BLaER1 (cell line): ENCODE results near the gene HSF2.

Experiments
- H3K27ac ChIP-seq: shearing (Covaris generic); formaldehyde crosslinking; 2 replicates; pipeline ENCODE4 v1.8.1; 2022
- H3K27me3 ChIP-seq: shearing (Covaris generic); formaldehyde crosslinking; 2 replicates; pipeline ENCODE4 v1.8.1; 2022
- H3K36me3 ChIP-seq: shearing (Covaris generic); formaldehyde crosslinking; 2 replicates; pipeline ENCODE4 v1.8.1; 2022
- H3K4me1 ChIP-seq: shearing (Covaris generic); formaldehyde crosslinking; 2 replicates; pipeline ENCODE4 v1.8.1; 2022
- H3K4me2 ChIP-seq: shearing (Covaris generic); formaldehyde crosslinking; 2 replicates; pipeline ENCODE4 v1.8.1; 2022
- H3K4me3 ChIP-seq: shearing (Covaris generic); formaldehyde crosslinking; 2 replicates; pipeline ENCODE4 v1.8.1; 2022
- H3K9ac ChIP-seq: shearing (Covaris generic); formaldehyde crosslinking; 2 replicates; pipeline ENCODE4 v1.8.1; 2022
- H3K9me3 ChIP-seq: shearing (Covaris generic); formaldehyde crosslinking; 2 replicates; pipeline ENCODE4 v1.8.1; 2022
- H4K20me1 ChIP-seq: shearing (Covaris generic); formaldehyde crosslinking; 2 replicates; pipeline ENCODE4 v1.8.1; 2022
- Cebpa-rat ChIP-seq: shearing (Covaris generic); IDR thresholded peaks from 2 replicates; pipeline ENCODE4 v1.8.1; 2022

The HSF2 gene

DNA sequence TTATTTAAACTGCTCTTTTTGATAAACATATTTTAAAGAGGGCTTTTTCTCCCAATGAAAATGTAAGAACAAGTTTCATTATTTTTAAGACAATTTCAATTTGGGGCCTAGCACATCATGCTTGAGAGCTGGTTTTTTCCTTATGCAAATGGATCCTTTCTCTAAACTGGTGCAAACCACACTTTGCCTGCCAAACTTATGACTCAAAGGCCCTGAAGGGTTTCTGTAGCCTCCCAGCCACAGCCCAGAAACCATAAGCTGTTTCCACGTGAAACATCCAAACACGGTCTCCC is 451 bp upstream of the HSF2 start:
- TF ChIP-seq Cebpa-rat: no peak
- Histone ChIP-seq H3K4me3 (peak overlapping the region; percentile 42; the same call in 1 of the 2 replicates), H3K27ac (no peak overlapping the region), H3K36me3 (peaks cover 19% of the 10 kb centered on the region; the same call in 1 of the 2 replicates), H3K9ac (no peak overlapping the region), H3K4me2 (peak overlapping the region; percentile 69), H3K27me3 (no peaks in the 10 kb centered on the region), H3K4me1 (peaks cover 19% of the 10 kb centered on the region), H4K20me1 (peaks cover 39% of the 10 kb centered on the region), H3K9me3 (no peaks in the 10 kb centered on the region)

DNA sequence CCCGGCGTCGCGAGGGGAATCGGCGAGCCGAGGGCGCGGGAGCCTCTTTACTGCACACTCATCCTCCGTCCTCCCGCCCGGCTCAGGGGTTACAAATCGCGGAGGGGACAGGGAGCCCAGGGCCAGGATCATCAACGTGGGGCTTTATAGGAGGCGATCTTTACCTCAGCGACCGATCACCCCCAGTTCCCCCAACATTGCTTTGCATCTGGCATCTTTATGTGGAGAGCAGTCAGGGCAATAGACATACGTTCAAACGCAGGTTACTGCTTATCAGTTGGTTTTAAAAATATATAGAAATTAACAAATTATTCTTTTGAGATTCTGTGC is 634 bp downstream of the HSF2 start:
- Histone ChIP-seq H3K4me3 (peak overlapping the region; percentile 85), H3K27ac (peak overlapping the region; percentile 91), H3K4me2 (peak overlapping the region; percentile 93), H3K27me3 (no peaks in the 10 kb centered on the region), H3K36me3 (peaks cover 21% of the 10 kb centered on the region; the same call in 1 of the 2 replicates), H3K9ac (peak overlapping the region; percentile 93), H3K4me1 (peaks cover 19% of the 10 kb centered on the region), H4K20me1 (peaks cover 47% of the 10 kb centered on the region), H3K9me3 (no peaks in the 10 kb centered on the region)
- TF ChIP-seq Cebpa-rat: no peak

DNA sequence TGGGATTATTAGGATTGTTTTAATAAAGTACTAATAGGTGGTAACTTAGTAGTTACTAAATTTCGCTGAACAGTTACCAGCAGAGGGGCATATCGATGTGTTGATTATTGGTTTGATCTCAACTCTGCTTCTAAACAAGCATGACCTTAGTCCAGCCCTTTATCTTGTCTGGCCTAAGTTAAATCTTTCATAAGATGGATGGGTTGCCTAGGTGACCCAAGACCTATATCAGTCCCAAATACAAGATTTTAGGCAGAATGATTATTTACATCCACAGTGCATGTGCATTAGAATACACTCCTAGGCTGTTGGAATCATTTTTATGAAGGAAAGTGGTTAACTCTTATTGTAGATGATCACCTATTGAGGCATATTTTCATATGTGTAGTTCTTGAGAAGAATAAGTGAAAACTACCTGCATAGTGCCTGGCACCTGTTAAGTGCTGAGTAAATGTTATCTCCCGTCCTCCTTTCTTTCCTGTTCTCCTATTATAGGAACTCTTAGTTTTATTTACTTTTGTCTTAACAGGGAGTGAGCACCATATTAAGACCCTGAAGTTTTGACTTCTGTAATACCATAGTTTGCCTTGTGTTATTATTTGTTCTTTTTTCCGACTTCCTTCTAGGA is 1.1 kb downstream of the HSF2 start:
- peak overlapping the region; percentile 85 for H3K4me3 ChIP-seq
- no peak for TF ChIP-seq Cebpa-rat
- H3K27ac ChIP-seq: peak overlapping the region; percentile 91
- H3K27me3 ChIP-seq: no peaks in the 10 kb centered on the region
- peaks cover 26% of the 10 kb centered on the region; the same call in 1 of the 2 replicates for H3K36me3 ChIP-seq
- peak overlapping the region; percentile 93 for H3K9ac ChIP-seq
- peak overlapping the region; percentile 93 for H3K4me2 ChIP-seq
- H4K20me1 ChIP-seq: peaks cover 52% of the 10 kb centered on the region
- no peaks in the 10 kb centered on the region for H3K9me3 ChIP-seq
- H3K4me1 ChIP-seq: peaks cover 23% of the 10 kb centered on the region

DNA sequence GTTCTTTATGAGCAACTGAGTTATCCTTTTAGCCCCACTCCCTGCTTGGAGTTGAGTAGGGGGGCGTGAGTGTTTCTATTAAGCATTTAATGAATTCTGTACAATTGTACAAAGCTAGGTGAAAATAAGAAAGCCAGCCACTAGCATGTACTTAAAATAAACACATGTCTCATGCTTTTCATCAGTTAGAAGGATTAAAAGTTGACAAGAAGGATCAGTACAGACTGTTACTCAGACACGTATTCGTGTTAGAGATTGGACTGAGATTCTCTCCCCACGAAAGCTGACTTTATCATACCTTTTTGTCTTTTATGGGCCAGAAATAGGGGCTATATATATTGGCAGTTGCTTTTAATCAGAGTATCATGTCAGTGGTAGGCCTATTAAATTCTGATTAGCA is 1.7 kb downstream of the HSF2 start:
- H3K27ac ChIP-seq: no peak overlapping the region

DNA sequence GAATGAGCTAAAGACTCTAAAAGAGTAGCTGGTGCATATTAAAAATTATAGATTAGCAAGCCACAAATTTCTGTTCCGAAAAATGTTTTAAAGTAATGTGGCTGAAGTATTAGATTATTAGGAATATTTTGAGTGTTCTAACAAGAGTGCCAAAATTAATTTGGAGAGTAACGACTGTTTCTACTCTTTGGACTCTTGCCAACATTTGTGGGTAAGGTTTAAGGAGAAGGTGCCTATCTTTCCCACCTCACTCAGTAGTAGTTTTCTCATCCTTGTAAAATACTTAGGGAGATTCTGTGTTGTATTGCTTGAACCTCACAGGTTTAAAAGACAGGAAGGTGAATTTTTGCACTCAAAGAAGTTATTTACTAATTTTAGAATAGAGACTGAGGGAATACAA is 5.0 kb downstream of the HSF2 start:
- Histone ChIP-seq H3K36me3 (peaks cover 50% of the 10 kb centered on the region), H3K4me1 (peaks cover 38% of the 10 kb centered on the region), H3K4me3 (no peak overlapping the region), H3K4me2 (no peak overlapping the region), H3K27me3 (no peaks in the 10 kb centered on the region), H4K20me1 (peaks cover 82% of the 10 kb centered on the region), H3K9ac (no peak overlapping the region), H3K9me3 (peaks cover 24% of the 10 kb centered on the region), H3K27ac (no peak overlapping the region)
- no peak for TF ChIP-seq Cebpa-rat

More for the DNA sequence above, 1.7 kb downstream of the HSF2 start:
- H3K4me2 ChIP-seq: peak overlapping the region; percentile 93
- no peaks in the 10 kb centered on the region for H3K27me3 ChIP-seq
- H3K4me1 ChIP-seq: peaks cover 27% of the 10 kb centered on the region
- H3K9ac ChIP-seq: peak overlapping the region; percentile 93
- peaks cover 57% of the 10 kb centered on the region for H4K20me1 ChIP-seq
- H3K9me3 ChIP-seq: 0 out of 2 replicates have a peak, but pooled peaks cover 3% of the 10 kb centered on the region
- peak overlapping the region; percentile 85 for H3K4me3 ChIP-seq
- TF ChIP-seq Cebpa-rat: no peak
- H3K36me3 ChIP-seq: peaks cover 31% of the 10 kb centered on the region; the same call in 1 of the 2 replicates

DNA sequence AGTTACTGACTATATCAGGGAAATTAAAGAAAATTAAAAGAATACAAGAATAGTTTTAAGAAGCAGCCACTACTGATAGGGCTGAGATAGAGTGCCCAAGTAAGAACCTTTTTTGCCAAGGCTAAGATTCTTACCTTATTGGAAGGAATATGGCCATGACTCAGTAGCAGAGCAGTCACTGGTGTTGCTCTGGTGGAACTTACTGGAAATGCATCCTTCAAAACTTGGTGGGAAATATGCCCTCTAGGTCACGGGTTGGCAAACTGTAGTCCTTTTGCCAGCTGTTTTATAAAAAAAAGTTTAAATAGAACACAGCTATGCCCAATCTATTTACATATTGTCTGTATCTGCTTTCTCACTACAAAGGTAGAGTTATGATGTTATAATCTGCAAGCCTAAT is 6.0 kb downstream of the HSF2 start:
- Histone ChIP-seq H3K9me3 (peaks cover 24% of the 10 kb centered on the region), H3K27ac (no peak overlapping the region), H3K27me3 (no peaks in the 10 kb centered on the region), H4K20me1 (peaks cover 79% of the 10 kb centered on the region), H3K4me1 (peaks cover 38% of the 10 kb centered on the region), H3K36me3 (peaks cover 50% of the 10 kb centered on the region), H3K4me2 (peak overlapping the region; percentile 36), H3K4me3 (no peak overlapping the region), H3K9ac (no peak overlapping the region)
- TF ChIP-seq Cebpa-rat: no peak

DNA sequence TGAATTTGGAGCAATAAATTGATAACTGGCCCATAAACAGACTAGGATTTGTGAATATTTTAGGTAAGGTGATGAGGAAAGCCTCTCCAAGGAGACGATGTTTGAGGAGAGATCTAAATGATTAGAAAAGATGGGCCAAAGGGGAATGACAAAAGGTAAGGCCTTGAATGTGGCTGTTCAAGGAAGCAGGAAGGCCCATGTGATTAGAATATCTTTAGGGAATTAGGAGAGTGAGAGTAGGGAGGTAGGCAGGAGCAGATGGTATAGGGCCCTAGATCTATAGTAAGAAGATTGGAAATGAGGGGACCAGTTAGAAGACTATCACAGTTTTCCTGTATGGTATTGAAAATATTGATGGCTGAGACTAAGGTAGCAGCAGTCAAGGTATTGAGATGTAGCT is 6.7 kb downstream of the HSF2 start:
- Histone ChIP-seq H3K4me3 (no peak overlapping the region), H3K4me1 (peaks cover 30% of the 10 kb centered on the region), H4K20me1 (peaks cover 79% of the 10 kb centered on the region), H3K27me3 (no peaks in the 10 kb centered on the region), H3K9ac (no peak overlapping the region), H3K4me2 (no peak overlapping the region), H3K27ac (no peak overlapping the region), H3K36me3 (peaks cover 50% of the 10 kb centered on the region), H3K9me3 (peaks cover 24% of the 10 kb centered on the region)
- no peak for TF ChIP-seq Cebpa-rat

DNA sequence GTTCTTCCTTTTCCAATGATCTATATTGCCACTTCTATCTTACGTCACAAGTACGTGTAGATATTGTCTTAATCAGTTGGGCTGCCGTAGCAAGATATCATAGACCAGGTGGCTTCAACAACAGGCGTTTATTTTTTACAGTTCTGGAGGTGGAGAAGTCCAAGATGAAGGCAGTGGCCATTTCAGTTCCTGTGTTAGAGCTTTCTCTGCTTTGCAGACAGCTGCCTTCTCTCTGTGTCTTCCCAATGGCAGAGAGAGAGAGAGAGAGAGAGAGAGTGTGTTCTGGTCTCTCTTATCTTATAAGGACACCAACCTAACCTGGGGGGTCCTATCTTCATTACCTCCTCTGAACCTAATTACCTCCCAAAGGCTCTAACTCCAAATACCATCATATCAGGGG is 8.3 kb downstream of the HSF2 start:
- Histone ChIP-seq H3K27me3 (no peaks in the 10 kb centered on the region), H3K4me1 (peaks cover 19% of the 10 kb centered on the region), H3K4me3 (no peak overlapping the region), H3K27ac (no peak overlapping the region), H3K9me3 (peaks cover 24% of the 10 kb centered on the region), H3K9ac (no peak overlapping the region), H4K20me1 (peaks cover 75% of the 10 kb centered on the region), H3K36me3 (peaks cover 48% of the 10 kb centered on the region), H3K4me2 (0 out of 2 replicates have a peak overlapping the region, but pooled peaks have one; percentile 22)
- TF ChIP-seq Cebpa-rat: no peak

DNA sequence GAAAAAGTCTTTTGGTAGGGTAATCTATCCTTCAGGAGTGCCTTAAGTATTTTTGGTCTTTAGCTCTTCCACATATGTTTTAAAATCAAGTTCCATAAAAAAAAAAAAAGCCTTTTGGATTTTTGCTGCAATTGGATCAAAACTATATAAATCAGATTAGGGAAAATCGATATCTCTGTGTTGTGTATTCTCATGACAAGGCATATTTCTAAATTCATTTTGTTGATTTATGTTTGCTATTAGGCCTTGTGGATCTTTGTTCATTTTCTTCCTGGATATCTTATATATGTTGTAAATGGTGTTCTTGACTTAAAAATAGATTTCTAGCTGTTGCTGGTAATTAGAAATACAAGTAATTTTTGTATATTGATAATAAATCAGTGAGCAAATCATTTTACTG is 8.8 kb downstream of the HSF2 start:
- peaks cover 24% of the 10 kb centered on the region for H3K9me3 ChIP-seq
- no peaks in the 10 kb centered on the region for H3K27me3 ChIP-seq
- TF ChIP-seq Cebpa-rat: no peak
- 0 out of 2 replicates have a peak overlapping the region, but pooled peaks have one; percentile 22 for H3K4me2 ChIP-seq
- no peak overlapping the region for H3K9ac ChIP-seq
- H3K27ac ChIP-seq: no peak overlapping the region
- peaks cover 71% of the 10 kb centered on the region for H4K20me1 ChIP-seq
- H3K4me3 ChIP-seq: no peak overlapping the region
- H3K4me1 ChIP-seq: peaks cover 19% of the 10 kb centered on the region
- H3K36me3 ChIP-seq: peaks cover 50% of the 10 kb centered on the region

DNA sequence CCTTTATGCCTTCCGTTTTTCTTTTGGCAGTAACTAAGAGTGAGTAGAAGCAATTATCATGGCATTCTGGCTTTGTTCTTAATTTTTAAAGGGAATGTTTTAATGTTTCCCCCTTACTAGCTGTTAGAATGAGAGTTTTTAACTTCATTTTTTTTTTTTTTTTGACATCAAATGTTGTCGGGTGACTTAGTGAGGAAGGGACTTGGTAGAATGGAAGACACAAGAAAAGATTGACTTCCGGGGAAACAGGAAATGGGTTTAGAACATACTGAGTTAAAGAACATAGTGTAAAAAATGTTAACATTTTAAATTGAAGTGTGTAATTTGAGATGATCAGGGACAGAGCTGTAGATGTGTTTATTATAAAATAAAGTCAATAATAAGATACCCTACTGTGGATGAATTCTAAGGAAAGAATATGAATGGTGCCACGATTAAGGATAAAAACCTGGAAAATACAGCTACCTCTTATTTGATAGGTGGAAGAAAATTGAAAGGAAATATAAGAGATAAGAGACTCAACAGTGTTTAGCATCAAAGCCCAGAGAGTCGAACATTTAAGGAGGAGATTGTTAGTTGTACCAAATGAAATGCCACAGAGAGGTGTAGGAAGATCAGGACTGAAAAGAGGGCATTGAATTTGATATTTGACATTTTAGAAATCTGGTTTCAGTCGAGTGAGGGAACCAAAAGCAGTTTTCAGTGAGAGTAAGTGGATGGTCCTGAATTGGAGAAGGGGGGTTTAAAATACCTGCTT is 9.4 kb downstream of the HSF2 start:
- no peak overlapping the region for H3K27ac ChIP-seq
- H3K4me1 ChIP-seq: peaks cover 19% of the 10 kb centered on the region
- no peak overlapping the region for H3K4me3 ChIP-seq

More for the DNA sequence above, 9.4 kb downstream of the HSF2 start:
- H3K36me3 ChIP-seq: peaks cover 52% of the 10 kb centered on the region
- 0 out of 2 replicates have a peak overlapping the region, but pooled peaks have one; percentile 22 for H3K4me2 ChIP-seq
- H4K20me1 ChIP-seq: peaks cover 64% of the 10 kb centered on the region
- peaks cover 24% of the 10 kb centered on the region for H3K9me3 ChIP-seq
- H3K27me3 ChIP-seq: no peaks in the 10 kb centered on the region
- no peak overlapping the region for H3K9ac ChIP-seq
- TF ChIP-seq Cebpa-rat: no peak
